ENCODE data around the gene RASA3.

Gene RASA3

DNA sequence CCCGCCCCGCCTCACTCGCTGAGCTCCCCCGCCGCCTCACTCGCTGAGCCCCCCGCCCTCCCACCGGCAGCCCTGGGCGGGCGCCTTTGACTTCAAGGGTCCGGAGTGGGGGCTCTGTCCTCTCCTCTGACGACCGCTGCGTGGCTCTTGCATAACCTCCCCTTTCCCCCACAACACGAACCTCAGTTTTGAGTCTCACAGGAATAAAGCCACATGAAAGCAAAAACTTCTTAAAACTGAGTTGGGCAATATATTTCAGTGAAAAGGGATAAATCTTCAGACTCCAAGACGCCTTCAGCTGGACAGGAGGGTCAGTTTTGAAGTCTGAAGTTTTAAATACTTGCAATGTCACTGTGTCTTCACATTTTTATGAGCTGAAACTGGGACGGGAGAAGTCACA is 87.9 kb downstream of the RASA3 start:
- DNase-seq, result no peak

DNA sequence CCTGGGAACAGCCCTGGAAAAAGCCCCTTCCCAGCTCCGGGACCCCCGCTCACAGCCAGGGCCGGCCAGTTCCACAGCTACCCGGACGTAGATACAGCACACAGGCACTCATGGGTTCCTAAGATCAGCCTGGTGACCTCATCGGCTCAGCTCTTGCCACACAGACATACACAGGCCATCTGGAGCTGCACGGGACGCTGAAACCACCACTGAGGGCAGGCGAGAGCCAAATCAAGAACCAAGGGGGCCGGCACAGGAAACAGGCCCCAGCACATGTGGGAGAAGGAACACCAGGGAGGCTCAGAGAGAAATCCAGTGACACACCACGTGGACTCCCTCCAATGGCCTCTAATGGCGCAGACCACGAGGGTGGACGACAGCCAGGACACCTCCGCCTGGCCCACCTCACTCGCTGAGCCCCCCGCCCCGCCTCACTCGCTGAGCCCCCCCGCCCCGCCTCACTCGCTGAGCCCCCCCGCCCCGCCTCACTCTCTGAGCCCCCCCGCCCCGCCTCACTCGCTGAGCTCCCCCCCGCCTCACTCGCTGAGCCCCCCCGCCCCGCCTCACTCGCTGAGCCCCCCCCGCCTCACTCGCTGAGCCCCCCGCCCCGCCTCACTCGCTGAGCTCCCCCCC is 88.9 kb downstream of the RASA3 start:
- DNase-seq, result no peak

DNA sequence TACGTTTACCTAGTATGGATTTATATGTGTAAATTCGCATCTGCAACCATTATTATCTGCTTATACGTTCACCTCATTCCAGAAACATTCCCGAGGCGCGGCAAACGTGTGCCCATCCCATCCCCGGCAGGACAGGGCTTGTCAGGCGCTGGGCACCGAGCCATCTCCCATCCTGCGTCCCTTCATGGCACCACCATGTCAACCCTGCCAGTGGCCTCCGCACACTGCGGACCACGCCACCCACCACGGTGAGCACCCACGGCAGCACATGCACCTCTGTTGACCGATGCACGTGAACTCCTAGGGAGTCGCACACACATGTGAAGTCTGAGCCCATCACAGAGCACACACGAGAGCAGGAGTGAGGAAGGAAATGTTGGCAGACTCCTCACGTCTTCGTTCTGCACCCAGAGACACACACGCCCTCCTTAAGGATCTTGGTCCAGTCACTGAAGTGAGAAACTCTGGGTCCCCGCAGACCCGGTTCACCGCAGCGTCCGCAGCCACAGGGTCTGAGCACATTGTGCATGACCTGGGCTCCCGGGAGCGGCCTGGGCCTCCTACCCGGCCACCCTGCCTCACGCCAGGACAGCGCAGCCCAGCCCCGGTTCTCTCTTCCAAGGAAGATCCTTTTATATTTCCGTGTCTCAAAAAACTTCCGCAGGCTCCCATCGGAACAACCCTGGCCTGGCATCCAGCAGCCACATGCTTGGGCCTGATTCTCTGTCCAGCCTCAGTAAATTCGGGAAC is 90.2 kb downstream of the RASA3 start:
- no peak for DNase-seq

DNA sequence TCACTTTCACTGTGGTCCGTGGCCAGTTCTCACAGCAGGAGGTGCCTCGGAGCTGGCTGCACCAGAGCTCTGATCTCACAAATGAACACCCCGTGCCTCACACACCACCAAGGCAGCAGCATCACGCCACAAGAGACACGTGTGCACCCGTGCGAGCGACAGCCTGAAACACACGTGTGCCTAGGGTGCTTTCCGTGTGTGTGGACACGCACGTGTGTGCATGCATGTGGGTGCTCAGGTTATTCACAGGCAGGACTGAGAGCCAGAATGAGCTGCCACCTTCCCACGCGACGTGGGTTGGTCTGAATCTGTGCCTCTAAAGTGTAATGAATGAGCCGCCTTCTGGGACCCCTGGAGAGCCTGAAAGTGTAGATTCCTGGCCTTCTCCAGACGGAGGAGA is 90.9 kb downstream of the RASA3 start:
- no peak for DNase-seq

DNA sequence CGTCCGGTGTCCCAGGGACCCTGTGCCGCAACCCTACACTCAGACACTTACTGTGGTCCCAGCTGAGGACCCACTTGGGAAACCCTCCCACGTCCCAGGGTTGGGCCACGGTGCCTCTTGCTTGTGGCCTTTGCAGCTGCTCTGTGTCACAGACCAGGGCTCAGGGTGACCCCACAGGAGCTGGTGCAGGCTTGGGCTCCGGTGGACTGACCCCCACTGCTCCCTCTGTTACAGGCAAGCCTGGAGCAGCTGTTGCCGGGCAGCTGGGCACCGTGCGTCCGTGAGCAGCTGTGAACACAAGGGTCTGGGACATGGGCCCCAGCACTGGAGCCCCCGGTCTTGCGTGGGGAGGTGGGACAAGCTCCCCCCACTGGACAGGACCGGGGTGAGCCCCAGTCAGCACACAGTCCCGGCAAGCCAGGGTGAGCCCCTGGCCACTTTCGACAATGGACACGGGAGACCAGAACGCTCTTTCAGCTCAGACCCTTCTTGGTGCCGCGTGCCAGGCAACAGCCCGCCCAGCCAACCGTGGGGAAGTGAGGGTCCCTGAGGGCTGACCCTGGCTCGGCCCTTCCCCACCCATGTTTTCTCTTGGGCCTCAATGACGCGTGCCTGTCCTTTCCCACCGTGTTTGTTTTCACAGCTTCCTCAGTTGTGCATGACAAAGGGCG is 92.8 kb downstream of the RASA3 start:
- no peak for DNase-seq

DNA sequence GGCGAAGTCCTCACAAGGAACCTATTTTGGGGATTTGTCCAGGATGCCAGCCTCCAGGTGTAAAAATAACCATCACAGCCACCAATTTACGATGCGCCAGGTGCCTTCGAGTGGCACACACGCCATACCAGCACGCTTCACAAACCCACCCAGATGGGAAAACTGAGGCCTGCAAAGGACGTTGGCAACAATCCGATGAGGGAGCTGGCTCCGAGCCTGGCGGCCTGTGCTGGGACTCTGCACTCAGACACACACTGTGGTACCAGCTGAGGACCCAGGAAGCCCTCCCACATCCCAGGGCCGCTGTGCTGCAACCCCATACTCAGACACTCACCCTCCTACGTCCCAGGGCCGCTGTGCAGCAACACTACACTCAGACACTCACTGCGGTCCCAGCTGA is 93.5 kb downstream of the RASA3 start:
- no peak for DNase-seq

DNA sequence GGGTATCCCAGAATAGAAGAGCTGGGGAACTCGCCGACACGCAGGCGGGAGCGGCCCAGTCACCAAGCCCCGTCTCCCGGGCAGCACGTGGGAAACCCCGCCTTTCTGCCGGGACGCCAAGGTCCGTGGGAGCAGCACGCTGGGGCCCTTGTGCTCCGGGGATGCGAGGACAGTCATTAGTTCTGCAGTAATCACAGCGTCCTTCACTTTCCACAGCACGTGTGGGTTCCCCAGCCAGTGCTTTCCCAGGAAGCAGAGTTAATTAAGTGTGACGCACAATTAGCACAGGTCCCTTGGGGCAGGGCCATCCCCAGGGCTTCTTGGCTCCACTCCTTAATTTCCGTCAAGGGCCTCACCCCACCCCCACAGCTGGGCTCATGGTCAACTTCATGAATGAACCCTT is 94.2 kb downstream of the RASA3 start:
- DNase-seq, result no peak

DNA sequence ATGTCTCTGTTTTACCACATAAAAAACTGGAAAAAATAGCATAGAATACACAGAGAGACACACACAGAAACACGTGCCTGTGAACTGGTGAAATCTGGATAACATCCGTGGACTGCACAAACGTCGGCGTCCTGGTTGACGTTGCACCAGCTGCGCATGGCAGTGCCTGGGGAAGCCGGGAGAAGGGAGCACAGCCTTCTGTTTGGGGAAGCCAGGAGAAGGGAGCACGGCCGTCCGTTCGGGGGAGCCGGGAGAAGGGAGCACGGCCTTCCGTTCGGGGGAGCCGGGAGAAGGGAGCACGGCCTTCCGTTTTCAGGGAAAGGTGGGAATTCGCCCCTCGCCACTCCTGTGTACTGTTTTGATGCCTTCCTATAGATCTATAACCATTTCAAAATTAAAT is 94.7 kb downstream of the RASA3 start:
- DNase-seq, result no peak

DNA sequence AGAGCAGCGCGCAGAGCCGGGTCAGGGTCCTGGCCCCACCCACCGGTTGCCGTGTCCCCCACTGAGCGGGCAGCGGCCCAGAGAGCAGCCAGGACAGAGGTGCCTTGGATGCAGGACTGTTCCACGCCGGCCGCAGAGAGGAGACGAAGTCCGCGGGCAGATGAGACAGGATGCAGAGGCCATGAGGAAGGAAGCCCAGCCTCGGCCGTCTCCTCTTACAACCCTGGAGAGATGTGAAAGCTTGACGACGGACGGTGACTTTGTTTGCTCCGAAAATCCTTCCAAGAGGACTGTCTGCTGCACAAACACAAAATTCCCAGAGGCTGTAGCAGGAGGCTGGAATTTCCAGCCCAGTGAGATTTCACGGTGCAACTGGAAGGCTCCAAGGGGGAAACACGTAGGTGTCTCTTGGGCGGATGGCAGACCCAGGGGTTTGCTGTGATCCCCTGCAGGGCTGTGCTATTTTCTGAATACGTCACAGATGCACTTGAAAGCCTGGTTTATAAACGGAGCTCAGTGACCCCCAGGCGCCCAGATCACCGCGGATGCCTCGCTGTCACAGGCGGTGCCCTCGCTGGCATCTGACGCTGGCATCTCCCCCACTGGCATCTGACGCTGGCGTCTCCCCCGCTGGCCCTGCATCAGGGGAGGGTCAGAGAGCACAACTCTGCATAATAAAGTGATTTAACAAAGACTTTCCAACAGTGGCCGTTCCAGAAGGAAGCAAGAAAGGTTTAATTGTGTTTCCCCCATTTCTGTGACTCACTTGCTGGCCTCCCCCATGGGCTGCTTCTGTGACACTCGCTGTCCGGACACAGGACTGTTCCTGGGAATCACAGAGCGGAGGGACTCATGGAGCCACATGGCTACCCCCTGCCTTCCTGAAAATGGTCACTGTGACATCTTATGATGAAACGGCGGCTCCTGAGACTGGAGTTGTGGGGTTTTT is 96.6 kb downstream of the RASA3 start:
- no peak for DNase-seq

DNA sequence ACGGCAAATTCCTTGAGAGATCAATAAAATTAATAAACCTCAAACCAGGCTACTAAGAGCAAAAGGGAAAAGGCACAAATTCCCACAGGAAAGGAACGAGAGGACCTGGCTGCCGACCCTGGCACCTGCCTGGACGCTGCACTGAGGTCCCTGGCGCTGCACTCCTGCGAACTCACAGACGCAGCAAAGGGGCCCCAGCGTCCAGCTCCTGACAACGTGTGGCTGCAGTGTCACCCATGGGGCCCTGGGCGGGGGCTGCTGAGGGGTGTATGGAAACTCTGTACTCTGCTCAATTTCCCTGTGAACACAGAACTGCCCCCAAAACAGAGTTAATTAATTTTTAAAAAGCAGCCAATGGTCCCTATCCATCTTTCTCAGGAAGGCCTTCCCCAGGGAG is 97.2 kb downstream of the RASA3 start:
- DNase-seq, result no peak

DNA sequence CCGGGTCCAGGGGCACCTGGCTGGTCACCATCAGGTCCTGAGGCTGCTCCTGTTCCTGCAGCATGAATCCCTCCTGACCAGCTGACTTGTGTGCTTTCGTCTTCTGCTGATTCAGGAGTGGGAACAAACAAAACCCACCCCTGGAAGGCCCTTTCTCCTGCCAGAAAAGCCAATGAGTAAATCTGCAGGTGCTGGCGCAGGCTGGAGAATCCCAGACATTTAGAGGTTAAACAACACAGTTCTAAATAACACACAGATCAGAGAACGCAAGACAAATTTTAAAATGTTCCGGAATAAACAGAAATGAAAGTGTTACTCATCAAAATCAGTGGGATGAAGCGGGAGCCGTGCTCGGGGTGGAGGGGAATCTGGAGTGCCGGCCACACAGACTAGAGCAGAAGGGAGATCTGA is 97.9 kb downstream of the RASA3 start:
- no peak for DNase-seq

DNA sequence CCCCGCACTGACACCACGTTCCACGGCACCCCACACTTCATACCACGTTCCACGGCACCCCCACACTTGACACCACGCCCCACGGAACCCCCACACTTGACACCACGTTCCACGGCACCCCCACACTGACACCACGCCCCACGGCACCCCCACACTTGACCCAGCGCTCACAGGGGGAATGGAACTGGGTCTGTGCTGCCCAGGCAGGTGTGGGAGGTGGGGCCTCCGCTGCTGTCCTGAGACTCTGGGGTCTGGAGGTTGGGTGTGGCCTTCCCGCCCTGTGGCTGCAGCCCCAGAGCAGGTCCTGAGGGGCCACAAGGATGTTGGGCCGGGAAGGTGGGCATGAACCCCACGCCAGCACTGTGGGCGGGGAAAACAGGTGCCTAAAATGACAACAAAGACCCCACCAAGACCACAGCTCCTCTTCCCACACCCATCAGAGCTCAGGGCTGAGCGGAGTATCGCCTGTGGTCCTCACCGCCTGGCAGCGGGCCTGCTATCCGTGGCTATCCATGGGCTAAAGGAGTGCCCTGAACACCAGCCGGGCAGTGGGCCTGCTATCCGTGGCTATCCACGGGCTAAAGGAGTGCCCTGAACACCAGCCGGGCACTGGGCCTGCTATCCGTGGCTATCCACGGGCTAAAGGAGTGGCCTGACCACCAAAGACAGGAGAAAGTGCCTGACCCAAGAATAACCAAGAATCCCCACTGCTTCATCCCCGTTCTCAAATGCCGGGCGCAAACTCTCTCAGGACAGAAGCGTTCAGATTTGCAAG is 98.7 kb downstream of the RASA3 start:
- no peak for DNase-seq

DNA sequence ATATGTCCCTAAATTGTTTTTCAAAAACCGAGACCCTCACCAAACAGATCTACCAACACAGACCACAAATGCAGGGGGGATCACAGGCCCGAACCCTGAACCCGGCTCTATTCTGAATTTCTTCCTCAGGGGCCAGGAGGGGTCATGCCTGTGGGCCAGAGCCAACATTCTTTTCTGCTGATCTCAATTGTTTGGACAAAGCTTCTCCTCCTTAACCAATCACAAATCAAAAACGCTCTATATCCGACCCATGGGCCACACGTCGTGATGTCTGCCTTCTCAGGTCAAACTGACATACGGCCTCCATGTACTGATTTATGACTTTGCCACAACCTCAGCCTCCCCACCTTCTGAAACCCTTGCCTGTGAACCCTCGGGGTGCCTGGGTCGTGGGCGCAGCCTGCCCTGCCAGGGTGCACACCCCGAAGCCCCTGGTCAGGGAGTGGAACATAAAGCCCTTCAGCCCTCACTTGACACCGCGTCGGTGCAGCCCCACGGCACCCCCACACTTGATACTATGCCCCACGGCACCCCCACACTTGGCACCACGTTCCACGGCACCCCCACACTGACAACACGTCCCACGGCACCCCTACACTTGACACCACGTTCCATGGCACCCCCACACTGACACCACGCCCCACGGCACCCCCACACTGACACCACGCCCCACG is 100.2 kb downstream of the RASA3 start:
- no peak for DNase-seq

DNA sequence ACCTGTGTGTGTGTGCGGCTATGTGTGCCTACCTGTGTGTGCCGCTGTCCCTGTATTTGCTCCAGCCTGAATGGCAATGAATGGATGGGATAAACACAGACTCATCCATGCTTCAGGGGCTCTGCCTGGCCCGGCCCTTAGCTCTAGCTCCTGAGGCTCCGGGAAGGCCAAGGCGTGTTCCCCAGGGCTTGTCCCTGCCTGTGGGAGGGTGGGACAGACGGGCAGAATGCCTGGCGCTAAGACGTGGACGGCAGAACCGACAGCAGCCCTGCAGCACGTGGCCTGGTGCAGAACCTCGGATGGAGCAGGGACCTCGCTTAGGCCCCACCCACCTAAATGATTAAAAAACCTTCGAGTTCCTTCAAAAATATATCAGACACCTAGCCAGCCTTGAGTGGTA is 100.8 kb downstream of the RASA3 start:
- no peak for DNase-seq

DNA sequence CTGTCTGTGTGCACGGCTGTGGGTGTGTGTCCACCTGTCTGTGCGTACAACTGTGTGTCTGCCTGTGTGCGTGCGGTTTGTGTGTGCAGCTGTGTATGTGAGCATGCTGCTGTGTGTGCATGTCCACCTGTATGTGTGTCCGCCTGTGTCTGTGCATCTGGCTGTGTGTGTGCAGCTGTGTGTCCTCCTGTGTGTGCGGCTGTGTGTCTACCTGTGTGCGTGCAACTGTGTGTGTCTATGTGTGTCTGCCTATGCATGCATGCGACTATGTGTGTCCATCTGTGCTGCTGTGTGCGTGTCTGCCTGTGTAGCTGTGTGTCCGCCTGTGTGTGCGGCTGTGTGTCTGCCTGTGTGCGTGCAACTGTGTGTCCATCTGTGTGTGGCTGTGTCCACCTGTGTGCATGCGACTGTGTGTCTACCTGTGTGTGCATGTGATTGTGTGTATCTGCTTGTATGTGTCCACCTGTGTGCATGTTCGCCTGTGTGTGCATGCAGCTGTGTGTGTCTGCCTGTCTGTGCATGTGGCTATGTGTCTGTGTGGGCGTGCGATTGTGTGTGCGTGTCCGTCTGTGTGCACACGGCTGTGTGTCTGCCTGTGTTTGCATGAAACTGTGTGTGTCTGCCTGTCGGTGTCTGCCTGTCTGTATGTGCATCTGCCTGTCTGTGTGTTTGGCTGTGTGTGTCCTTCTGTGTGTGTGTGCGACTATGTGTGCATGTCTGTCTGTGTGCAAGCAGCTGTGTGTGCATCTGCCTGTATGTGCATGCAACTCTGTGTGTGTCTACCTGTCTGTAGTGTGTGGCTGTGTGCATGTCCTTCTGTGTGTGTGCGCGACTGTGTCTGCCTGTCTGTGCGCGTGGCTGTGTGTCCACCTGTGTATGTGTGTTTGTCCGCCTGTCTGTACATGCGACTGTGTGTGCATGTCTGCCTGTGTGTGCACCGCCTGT is 101.5 kb downstream of the RASA3 start:
- DNase-seq, result no peak

DNA sequence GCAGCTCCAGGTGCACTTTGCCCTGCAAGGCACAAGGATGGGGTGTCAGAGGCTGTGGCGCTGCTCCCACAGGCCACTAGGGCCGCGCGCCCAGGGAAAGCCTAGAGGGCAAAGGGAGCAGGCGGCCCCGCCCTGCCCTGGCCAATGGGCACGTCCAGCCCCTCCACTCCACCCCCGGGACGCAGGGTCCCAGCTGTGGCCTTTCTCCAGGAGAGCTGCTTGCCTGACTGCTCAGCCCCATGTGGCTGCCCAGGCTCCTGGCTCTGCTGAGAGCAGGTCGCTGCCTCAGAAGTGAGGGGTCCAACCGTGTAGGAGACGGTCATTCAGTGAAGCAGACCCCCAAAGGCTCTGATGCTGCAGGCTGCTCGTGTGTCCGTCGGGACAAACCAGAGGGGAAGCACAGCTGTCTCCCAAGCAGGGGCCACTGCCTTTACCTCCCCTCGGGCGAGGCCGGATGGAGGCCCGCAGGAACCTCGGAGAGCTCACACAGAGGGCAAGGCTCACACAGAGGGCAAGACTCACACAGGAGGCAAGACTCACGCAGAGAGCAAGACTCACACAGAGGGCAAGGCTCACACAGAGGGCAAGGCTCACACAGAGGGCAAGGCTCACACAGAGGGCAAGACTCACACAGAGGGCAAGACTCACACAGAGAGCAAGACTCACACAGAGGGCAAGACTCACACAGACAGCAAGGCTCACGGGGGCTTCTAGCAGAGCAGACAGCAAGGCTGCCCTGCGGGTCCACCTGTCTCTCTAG is 102.4 kb downstream of the RASA3 start:
- DNase-seq, result no peak

DNA sequence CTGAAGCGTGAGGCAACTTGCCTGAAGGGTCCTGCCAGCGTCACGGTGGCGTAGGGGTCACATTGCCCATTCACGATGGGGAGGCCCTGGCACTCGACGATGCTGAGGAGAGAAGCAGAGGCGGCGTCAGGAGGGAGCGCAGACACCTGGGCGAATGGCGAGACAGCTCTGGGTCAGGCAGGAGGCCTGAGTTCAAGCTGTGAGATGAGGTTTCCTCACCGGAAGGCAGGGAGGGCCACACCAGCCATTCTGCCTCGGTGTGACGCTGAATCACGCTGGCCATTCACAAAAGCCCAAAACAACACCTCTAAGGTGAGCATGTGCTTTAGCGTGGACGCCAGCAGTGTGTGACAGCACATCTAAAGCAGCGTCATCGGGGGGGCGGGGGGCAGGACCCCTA is 104.6 kb downstream of the RASA3 start:
- DNase-seq, result no peak

DNA sequence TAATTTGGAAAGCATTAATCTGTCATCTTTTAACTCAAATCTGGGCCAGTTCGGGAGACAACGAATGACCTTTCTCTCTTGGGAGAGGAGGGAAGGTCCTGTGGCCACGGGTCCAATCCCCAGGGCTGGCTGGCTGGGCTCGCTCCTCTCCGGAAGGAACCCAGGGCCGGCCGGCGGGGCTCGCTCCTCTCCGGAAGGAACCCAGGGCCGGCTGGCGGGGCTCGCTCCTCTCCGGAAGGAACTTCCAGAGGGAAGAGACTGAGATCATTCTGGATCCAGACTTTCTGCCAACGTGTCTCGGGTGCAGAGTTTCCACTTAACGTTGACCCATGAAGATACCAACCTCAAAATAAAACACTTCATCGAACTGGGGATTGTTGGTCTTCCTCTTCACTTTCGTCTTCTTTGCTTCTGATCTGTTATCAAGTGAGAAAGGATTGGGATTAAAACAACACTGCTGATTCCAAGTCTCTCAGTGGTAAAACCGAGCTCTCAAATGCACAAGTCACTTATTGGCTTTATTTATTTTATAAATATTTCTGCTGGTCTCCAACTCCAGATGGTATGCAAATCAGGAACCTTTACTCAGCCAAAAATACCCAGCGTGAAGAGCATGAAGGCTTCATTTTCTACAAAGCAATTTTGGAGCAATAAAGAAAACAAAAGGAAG is 105.2 kb downstream of the RASA3 start:
- DNase-seq, result no peak

DNA sequence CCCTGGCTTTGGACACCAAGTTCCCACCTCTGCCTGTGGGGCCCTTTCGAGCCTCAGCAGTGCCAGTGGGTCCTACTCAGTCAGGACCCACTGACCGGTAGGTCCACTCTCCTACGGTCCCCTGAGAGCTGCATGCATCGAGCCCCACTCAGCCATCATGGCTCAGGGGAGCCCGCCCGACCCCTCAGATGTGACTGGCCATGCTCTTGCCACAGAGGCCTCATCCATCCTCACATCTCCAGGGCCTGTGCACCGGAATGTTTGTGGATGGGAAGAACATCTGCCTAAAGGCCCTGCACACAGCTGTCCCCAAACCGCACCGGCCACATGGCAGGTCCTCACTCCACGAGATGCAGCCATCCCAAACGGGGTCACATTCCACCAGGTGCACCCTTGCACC is 105.9 kb downstream of the RASA3 start:
- no peak for DNase-seq

Data from NCI-H510A (cell line).